Measurements from ENCODE around the gene SCN10A.

GRCh38 chr3:38723569-38724391 lies 92.2 kb downstream of the SCN10A start:
- TF ChIP-seq POLR2AphosphoS5 (IDR thresholded peaks at IDR 0.05), result no peak
- no peak for TF ChIP-seq POLR2A (IDR thresholded peaks at IDR 0.05)
- TF ChIP-seq EP300 (IDR thresholded peaks at IDR 0.05), result no peak

Measured in suprapubic skin (tissue), 4 donors.